Ectodermal cell (in vitro differentiated cells): Measurements from ENCODE around the gene PPFIBP1. TPM values are rescaled to one million over a fixed set of nuclear protein-coding genes. Genes with fewer than 3 reads are reported as not detected.
A peak's percentile ranks its signal among the peaks of the same experiment; 100 is the strongest.

Source experiments
- H3K27ac ChIP-seq: 2 replicates; pipeline ENCODE4 v1.7.0; 2013; ENCODE audit warnings: mild to moderate bottlenecking, low read depth, low read length; ENCODE audit not compliant: insufficient read depth, poor library complexity, severe bottlenecking
- H3K27me3 ChIP-seq: 2 replicates; pipeline ENCODE4 v1.7.0; 2013; ENCODE audit warnings: mild to moderate bottlenecking, low read length; ENCODE audit not compliant: insufficient read depth, control insufficient read depth, poor library complexity, severe bottlenecking
- H3K36me3 ChIP-seq: one replicate; pipeline ENCODE4 v1.7.0; 2013; ENCODE audit warnings: low read length; ENCODE audit not compliant: control insufficient read depth, insufficient read depth
- H3K4me1 ChIP-seq: one replicate; pipeline ENCODE4 v1.7.0; 2013; ENCODE audit warnings: low read length; ENCODE audit not compliant: control insufficient read depth, insufficient read depth
- H3K4me3 ChIP-seq: 2 replicates; pipeline ENCODE4 v1.7.0; 2013; ENCODE audit warnings: low read depth, low read length, control low read depth; ENCODE audit not compliant: insufficient read depth
- H3K9me3 ChIP-seq: 2 replicates; pipeline ENCODE4 v1.7.0; 2013; ENCODE audit warnings: mild to moderate bottlenecking, low read length, moderate library complexity; ENCODE audit not compliant: control insufficient read depth
- WGBS, 2 experiments: methylation state at CpG; one replicate each; pipeline ENCODE4 v1.1.7; 2013; ENCODE audit warnings: missing lambda C conversion rate in 2 of 2; 5-methylcytosine and 5-hydroxymethylcytosine counted together
- polyA plus RNA-seq, 4 experiments: library from polyadenylated mRNA; stranded (reverse); fragments of 50-300 nt; gene quantifications; one replicate each; pipeline ENCODE4 v1.2.3, GENCODE V29; 2013

Gene PPFIBP1
- polyA plus RNA-seq (2013, experiment 1 of 4), result 37.9 TPM
- polyA plus RNA-seq (2013, experiment 2 of 4), result 31.8 TPM
- 19.5 TPM for polyA plus RNA-seq (2013, experiment 3 of 4)
- polyA plus RNA-seq (2013, experiment 4 of 4), result 24.0 TPM

DNA sequence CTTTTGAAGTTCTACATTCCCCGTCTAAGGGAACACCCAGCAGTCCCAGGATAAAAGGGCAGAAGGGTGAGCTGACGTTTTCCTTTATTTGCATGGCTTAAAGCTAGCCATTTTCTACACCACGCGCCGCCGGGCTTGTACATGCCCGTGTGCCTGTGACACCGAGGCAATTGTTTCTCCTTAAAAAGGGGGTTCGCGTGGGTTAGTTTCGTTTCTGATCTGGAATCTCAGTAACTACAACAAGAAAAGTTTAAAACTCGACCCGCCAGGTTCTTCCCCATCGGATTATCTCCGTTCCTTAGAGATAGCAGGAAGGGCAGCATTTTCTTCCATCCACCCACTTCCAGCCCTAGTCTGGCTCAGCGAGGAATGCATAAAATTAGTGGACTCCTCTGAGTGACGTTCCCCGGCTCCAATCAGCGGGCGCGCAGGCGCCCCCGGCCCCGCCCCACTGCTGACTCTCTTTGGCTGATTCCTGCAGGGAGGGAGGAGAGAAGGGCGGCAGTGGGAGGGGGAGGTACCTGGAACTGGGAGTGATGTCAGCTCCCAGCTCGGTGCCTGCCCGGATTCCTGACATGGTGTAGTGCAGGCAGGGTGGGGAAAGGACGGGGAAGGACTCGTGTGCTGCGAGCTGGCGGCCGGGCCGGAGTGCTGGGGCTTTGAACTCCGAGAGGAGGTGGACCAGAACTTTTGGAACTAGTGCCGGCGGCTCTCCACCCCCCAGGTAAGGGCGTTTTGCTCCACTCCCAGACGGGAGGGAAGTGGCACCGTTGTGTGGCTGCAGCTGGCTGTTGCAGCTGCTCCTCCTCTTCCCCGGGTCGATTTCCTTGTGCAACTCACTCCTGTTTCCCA is at the start of gene PPFIBP1:
Gene PPFIBP1, plus strand, starts transcription at position 565 of the 852 bp plus-strand sequence. CDS start 109,191 bp downstream, outside the sequence.
- Histone ChIP-seq H3K27ac (peak within 1 kb of the TSS; percentile 93), H3K9me3 (no peaks in the 10 kb centered on the region), H3K36me3 (no peaks in the 10 kb centered on the region), H3K27me3 (no peaks in the 10 kb centered on the region), H3K4me1 (peaks cover 17% of the 10 kb centered on the region), H3K4me3 (peak within 1 kb of the TSS; percentile 80)
- WGBS, 2 experiments, result 0 to 1% methylated on average over 39 to 41 of the region's 41 CpGs

DNA sequence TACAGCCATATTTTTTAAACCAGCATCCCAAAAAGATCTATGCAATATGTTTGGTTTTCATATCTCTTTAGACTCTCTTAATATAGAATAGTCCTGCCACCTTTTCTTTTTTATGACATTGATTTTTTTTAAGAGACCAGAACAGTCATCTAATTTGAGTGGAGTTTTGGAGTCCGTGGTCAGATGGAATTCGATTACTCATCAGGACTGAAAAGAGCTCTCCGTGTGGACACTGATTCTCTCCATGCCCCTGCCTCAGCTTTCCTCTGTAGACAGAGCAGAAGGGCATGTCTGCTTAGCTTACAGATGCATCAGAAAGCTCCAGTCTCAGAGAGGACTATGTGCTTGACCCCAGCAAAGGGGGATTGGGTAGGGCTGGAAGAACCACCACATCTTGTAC is 49.7 kb upstream of the PPFIBP1 start:
- WGBS, 2 experiments, result 78 to 81% methylated on average over 3 of the region's 3 CpGs
- H3K36me3 ChIP-seq, result no peaks in the 10 kb centered on the region

DNA sequence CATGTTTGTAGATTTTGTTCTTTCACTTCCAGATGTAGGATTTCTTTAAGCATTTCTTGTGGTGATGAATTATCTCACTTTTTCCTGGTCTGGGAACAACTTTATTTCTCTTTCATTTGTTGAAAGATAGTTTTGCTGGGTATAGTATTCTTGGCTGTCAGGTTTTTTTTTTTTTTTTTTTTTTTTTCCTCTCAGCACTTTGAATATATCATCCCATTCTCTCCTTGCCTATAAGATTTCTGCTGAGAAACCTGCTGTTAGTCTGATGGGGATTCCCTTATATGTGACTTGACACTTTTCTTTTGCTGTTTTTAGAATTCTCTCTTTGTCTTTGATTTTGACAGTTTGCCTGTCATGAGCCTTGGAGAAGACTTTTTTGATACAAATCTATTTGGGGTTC is 47.0 kb upstream of the PPFIBP1 start:
- H3K27me3 ChIP-seq, result no peaks in the 10 kb centered on the region
- peaks cover 6% of the 10 kb centered on the region for H3K9me3 ChIP-seq
- H3K36me3 ChIP-seq, result no peaks in the 10 kb centered on the region
- no peak overlapping the region for H3K27ac ChIP-seq
- no peak overlapping the region for H3K4me3 ChIP-seq
- H3K4me1 ChIP-seq, result no peaks in the 10 kb centered on the region

More for the DNA sequence above, 49.7 kb upstream of the PPFIBP1 start:
- Histone ChIP-seq H3K9me3 (peaks cover 6% of the 10 kb centered on the region), H3K27ac (no peak overlapping the region), H3K27me3 (no peaks in the 10 kb centered on the region), H3K4me3 (no peak overlapping the region), H3K4me1 (no peaks in the 10 kb centered on the region)

DNA sequence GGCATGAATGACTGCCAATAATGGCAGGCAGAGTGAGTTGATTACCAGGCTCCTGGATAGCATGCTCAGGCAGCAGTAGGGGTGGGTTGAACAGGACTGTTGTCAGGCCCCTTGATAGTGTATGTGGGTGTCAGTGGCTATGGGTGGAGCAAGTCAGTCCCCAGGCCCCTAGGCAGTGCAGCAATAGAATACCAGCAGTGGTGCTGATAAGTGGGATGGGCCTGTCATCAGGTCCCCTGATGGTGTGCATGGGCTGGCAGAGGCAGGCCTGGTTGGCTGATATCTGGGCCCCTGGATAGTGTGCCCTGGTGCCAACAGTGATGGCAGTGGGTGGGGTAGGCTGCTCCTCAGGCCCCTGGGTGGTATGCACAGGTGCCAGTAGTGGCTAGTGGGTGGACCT is 45.1 kb upstream of the PPFIBP1 start:
- no peaks in the 10 kb centered on the region for H3K4me1 ChIP-seq
- peaks cover 6% of the 10 kb centered on the region for H3K9me3 ChIP-seq
- H3K36me3 ChIP-seq, result no peaks in the 10 kb centered on the region
- H3K27me3 ChIP-seq, result no peaks in the 10 kb centered on the region
- no peak overlapping the region for H3K4me3 ChIP-seq
- no peak overlapping the region for H3K27ac ChIP-seq

DNA sequence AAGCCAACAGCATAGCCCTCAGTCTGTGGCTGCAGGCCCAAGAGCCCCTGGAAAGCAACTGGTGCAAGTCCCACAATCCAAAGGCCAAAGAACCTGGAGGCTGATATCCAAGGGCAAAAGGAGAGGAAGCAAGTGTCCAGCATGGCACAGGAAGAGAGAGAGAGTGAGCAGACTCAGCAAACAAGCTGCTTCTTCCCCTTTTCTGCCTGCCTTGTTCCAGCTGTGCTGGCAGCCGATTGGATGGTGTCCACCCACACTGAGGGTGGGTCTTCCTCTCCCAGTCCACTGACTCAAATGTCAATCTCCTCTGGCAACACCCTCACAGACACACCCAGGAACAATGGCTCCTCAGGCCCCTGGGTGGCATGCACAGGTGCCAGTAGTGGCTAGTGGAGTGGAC is 44.0 kb upstream of the PPFIBP1 start:
- H3K27me3 ChIP-seq, result no peaks in the 10 kb centered on the region
- WGBS, 2 experiments, result 88 to 100% methylated on average over 1 of the region's 1 CpG
- H3K27ac ChIP-seq, result no peak overlapping the region
- H3K36me3 ChIP-seq, result no peaks in the 10 kb centered on the region
- H3K4me1 ChIP-seq, result no peaks in the 10 kb centered on the region
- H3K4me3 ChIP-seq, result no peak overlapping the region
- peaks cover 6% of the 10 kb centered on the region for H3K9me3 ChIP-seq

DNA sequence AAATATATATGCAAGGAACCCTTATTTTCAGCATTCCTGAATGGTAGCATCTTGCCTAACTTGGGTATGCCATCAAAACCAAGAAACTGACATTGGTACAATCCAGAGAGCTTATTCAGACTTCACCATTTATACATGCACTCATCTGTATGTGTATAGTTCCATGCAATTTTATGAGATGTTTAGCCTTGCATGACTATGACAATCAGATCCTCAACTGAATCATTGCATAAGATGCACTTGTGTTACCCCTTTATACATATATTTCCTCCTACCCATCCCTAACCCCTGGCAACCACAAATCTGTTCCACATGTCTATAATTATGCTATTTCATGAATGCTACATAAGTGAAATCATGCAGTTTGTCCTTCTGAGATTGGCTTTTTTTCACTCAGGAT is 37.0 kb upstream of the PPFIBP1 start:
- Histone ChIP-seq H3K27me3 (no peaks in the 10 kb centered on the region), H3K36me3 (no peaks in the 10 kb centered on the region), H3K4me3 (no peak overlapping the region), H3K9me3 (no peaks in the 10 kb centered on the region), H3K27ac (no peak overlapping the region), H3K4me1 (no peaks in the 10 kb centered on the region)

DNA sequence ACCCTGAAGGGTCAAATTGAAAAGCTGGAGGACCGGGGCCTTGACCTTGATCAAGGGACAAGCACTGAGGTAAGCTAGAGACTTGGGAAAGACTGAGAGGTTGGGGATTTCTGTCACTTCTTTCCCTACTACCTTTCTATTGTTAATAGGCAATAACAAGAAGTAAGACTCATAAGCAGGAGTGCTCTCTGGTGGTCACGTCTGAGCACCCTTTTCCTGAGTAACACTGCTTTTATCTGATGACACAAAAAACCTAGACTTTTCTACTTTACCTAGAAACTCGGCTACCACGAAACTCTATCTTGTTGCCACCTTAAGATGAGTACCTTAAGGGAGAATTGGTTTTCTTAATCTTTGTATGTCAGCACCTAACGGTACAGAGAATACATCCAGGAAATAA is 35.5 kb upstream of the PPFIBP1 start:
- Histone ChIP-seq H3K4me1 (no peaks in the 10 kb centered on the region), H3K27ac (no peak overlapping the region)

DNA sequence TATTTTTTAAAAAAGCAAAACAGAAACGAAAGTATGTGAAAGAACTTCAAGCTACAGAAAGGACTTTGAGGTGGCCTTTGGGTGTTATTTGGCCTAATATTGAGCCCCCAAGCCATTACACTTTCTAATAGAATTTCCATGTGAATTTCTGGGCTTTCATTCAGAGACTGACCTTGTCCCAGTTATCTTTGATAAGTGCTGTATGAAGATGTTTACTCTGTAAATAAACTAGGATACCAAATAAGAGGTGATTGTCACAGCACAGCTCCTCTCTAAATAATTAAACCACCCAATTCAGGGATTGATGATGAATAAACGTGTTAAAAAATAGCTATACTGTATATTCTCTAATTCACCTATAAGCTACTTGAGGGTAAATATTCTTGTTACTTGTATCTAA is 32.8 kb upstream of the PPFIBP1 start:
- H3K27me3 ChIP-seq, result no peaks in the 10 kb centered on the region
- no peaks in the 10 kb centered on the region for H3K4me1 ChIP-seq
- H3K9me3 ChIP-seq, result no peaks in the 10 kb centered on the region
- H3K36me3 ChIP-seq, result no peaks in the 10 kb centered on the region
- no peak overlapping the region for H3K27ac ChIP-seq
- no peak overlapping the region for H3K4me3 ChIP-seq
- whole genome bisulfite sequencing, 2 experiments, result 89 to 100% methylated on average over 1 of the region's 2 CpGs

More for the DNA sequence above, 35.5 kb upstream of the PPFIBP1 start:
- 81 to 85% methylated on average over 4 to 5 of the region's 5 CpGs for WGBS, 2 experiments
- no peaks in the 10 kb centered on the region for H3K27me3 ChIP-seq
- no peaks in the 10 kb centered on the region for H3K36me3 ChIP-seq
- no peak overlapping the region for H3K4me3 ChIP-seq
- no peaks in the 10 kb centered on the region for H3K9me3 ChIP-seq

DNA sequence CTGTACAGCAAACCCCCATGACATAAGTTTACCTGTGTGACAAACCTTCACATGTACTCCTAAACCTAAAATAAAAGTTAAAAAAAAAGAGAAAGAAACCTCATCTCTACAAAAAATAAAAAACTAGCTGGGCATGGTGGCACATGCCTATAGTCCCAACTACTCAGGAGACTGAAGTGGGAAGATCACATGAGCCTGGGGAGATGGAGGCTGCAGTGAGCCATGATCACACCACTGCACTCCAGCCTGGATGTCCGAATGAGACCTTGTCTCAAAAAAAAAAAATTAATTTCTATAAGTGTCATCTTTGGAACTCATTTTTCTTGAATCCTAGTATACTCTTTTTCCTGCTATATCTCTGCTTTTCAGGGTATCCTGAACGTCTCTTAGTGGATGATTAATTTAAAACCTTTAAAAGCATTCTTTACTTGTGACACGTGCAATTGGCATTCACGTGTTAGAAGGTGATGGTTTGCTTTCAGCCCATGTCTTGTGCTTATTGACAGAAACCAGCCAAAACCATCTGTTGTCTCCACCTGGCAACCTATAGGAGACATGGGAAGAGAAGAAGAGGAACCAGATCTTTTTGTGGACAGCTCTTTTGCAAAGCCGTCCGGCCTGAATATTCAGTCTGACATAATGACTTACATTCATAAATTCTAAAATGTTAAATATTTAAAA is 30.6 kb upstream of the PPFIBP1 start:
- 80 to 85% methylated on average over 4 of the region's 6 CpGs for WGBS, 2 experiments
- H3K36me3 ChIP-seq, result no peaks in the 10 kb centered on the region
- no peaks in the 10 kb centered on the region for H3K27me3 ChIP-seq
- H3K27ac ChIP-seq, result no peak overlapping the region
- no peak overlapping the region for H3K4me3 ChIP-seq
- no peaks in the 10 kb centered on the region for H3K4me1 ChIP-seq
- no peaks in the 10 kb centered on the region for H3K9me3 ChIP-seq

DNA sequence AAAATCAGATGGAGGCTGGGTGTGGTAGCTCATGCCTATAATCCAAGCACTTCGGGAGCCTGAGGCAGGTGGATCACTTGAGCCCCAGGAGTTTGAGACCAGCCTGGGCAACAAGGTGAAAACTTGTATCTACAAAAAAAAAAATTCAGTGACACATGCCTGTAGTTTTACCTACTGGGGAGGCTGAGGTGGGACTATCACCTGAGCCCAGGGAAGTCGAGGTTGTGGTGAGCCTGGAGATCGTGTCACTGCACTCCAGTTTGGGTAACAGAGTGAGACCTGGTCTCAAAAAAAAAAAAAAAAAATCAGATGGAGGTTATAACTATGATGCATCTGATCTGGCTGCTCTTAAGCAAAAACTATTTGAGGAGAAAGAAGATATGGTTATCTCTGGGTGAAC is 26.6 kb upstream of the PPFIBP1 start:
- Histone ChIP-seq H3K4me3 (no peak overlapping the region), H3K4me1 (no peaks in the 10 kb centered on the region), H3K27ac (no peak overlapping the region), H3K36me3 (no peaks in the 10 kb centered on the region), H3K27me3 (no peaks in the 10 kb centered on the region), H3K9me3 (no peaks in the 10 kb centered on the region)
- WGBS, 2 experiments, result 90 to 94% methylated on average over 3 of the region's 3 CpGs
